ENCODE measurements around the gene ZNF227.

GRCh38 chr19:44164327-44164672 is 48.0 kb upstream of the ZNF227 start:
- no peak for TF ChIP-seq CTCF (IDR thresholded peaks at IDR 0.05; ENCODE audit: borderline replicate concordance, extremely low read depth, low read length, poor library complexity, severe bottlenecking)
- TF ChIP-seq EZH2 (IDR thresholded peaks at IDR 0.05; ENCODE audit: borderline replicate concordance, low read depth, low read length, severe bottlenecking): no peak

Data from DND-41 (cell line).